Muscle of arm (tissue), 14 donors: ENCODE results near the gene ASTN1. TPM values are rescaled to one million over a fixed set of nuclear protein-coding genes. Genes with fewer than 3 reads are reported as not detected.

Experiments
- DNase-seq: peaks from one replicate; pipeline ENCODE4 v3.0.0-alpha.2; 2013
- long read RNA-seq, 11 donors: transcript quantifications; one replicate each; lab custom pipeline, GENCODE V29; 2026
- polyA plus RNA-seq, 12 donors: library from polyadenylated mRNA; unstranded; fragments of 120-200 nt; gene quantifications; one replicate each; pipeline ENCODE4 v1.2.1, GENCODE V29; 2013; ENCODE audit not compliant: insufficient read length in 12 of 12

Gene ASTN1
- 1 to 10 TPM in 11 of 12 donors, not detected in 1; 4.5 to 8.9 (median 6.2) TPM for polyA plus RNA-seq
- long read RNA-seq, donor 1, partial matches to known transcripts, result 0 of 1 reads
- long read RNA-seq, donor 1, other reads (novel, unspliced or antisense), result 0 of 1 reads
- long read RNA-seq, donor 2, result 0 reads
- long read RNA-seq, donor 3, result 0 reads
- long read RNA-seq, donor 4, result 0 reads
- long read RNA-seq, donor 5, result 0 reads
- long read RNA-seq, donor 6, result 0 reads
- long read RNA-seq, donor 7, result 0 reads
- long read RNA-seq, donor 8, result 0 reads
- long read RNA-seq, donor 9, result 0 reads
- long read RNA-seq, donor 10, result 0 reads
- long read RNA-seq, donor 11, result 0 reads

DNA sequence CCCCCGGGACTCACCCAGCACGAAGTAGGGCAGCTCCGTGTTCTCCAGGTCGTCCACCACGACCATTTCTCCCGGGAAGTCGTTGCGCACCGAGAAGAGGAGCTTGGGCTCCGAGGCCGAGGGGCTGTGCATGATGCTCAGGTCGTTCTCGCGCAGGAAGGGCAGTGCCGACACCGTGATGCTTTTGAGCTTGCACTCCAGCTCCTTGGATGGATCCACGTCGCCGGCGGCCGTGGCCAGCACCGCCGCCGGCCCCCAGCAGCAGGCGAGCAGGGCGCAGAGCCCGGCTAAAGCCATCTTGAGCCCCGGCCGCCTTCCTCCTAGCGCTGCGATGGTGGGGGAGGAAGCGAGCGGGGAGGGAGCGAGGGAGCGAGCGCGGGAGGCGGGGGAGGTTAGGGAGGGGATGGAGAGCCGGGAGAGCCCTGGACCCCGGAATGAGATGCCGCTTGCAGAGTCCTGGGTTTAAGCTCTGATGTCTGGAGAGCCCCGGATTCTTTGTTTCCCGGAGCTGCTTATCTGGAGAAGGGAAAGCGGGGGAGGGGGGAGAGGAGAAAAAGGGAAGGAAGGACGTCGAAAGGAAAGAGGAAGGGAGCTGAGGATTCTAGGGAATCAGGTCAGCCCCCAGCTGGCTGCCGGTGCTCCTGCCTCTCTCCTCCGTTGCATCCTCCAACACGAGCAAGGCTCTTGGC lies at the start of gene ASTN1:
ASTN1 (minus strand) TSS at position 333 of the 689 bp plus-strand sequence; CDS start at position 297, 36 bp downstream.
- no peak for DNase-seq

DNA sequence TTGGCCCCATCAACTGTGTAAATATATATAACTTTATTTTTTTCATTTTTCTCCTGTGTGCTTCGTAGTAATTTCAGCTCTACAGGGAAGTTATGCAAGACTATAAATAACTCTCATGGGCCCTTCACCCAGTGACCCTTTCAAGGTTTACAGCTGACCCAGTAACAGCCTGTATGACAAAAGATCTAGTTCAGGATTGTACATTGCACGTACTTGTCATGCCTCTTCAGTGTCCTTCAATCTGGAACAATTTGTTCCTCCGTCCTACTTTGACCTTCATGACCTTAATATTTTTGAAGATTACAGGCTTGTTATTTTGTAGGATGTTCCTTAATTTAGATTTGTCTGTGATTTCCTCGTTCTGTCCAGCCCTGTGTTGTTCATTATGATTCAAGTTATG lies 46.7 kb upstream of the ASTN1 start:
- DNase-seq, result no peak

DNA sequence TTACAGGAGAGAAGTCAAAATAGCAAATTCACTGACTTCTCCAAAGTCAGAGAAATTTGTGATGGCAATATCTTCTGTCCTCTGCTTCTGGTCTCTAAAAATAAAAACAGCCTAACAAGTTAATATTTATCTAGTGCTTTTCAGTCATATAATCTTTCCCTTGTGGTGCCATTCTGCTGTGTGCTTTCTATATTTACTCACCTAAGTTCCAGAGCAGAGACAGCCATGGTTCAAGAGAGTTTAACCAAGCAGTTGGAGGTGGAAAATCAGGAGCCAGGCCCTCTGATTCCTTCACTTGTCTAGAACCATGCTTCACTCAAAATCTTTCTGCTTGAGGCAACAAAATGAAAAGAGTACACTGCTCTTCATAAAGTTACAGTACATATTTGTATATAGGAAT lies 45.6 kb upstream of the ASTN1 start:
- DNase-seq, result no peak

DNA sequence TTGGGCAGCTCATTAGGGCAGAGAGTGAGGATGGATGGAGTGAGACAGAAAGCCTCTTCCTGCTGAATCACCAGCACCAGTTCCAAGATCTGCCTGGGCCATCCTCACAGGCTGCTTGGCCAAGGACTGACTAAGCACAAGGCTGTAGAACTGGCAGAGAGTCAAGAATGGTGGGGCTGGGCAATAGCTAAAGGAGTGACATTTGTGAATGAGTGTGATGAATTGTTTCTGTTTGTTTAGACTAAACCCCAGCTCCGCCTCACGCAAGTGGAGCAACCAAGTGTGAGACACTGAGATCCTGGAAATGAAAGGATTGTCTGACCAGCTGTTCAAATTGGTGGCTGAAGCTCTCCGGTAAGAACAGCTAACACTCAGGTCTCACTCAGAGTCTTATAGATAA lies 44.8 kb upstream of the ASTN1 start:
- DNase-seq, result peak; percentile 20

DNA sequence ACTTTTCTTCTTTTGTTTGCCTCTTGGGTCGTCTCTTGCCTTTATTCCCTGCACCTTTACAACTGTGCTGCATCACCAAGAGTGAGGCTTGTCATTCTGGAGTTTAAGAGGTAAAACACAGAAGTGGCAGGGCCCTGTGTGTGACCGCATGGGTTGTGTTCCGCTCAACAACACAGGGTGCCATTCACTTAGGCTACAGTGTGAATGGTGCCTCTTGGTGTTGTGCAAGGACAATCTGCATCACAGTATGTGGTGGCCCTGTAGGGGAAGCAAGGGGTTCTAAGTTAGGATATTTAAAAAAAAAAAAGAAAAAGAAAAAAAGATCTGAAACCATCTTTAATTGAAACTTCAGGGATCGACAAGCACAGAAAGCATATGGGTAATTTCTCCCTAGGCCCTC lies 44.4 kb upstream of the ASTN1 start:
- DNase-seq, result no peak

DNA sequence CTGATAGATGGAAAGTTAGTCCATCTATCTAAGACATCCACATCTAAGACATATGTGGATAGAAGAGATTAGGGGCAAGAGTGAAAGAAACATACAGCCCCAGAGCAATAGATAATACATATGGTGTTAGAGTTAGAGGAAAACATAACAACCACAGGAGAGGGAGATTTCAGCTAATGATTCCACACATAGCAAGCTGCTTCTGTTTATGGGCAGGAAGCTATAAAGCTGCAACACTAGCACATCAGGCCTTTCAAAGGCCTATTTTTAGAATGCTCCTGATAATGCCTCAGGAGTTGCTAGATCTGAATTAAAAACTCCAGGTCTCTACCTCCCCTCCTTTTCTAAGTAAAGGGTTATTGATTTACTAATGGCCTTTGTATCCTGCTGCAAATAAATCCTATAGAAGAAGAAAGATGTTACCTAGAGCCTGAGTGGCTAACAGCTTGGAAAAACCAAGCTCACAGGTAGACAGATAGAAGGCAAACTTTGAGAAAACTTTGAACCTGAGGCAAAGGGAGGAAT lies 42.4 kb upstream of the ASTN1 start:
- DNase-seq, result no peak

DNA sequence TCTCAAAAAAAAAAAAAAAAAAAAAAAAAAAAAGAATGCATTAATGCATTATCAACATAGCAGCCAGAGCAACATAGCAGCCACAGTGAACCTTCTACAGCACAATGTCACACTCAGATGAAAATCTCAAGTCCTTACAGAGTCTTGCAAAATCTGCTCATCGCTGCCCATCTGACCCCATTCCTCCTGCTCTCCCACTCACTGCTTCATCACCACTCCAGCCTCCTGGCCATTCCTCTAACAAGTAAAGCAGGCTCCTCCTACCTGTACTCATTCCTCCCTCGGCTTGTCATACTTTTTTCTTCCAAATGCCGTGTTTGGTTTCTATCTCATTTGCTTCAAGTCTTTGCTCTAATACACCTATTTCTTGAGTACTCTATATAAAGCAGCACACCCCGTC lies 35.8 kb upstream of the ASTN1 start:
- no peak for DNase-seq

DNA sequence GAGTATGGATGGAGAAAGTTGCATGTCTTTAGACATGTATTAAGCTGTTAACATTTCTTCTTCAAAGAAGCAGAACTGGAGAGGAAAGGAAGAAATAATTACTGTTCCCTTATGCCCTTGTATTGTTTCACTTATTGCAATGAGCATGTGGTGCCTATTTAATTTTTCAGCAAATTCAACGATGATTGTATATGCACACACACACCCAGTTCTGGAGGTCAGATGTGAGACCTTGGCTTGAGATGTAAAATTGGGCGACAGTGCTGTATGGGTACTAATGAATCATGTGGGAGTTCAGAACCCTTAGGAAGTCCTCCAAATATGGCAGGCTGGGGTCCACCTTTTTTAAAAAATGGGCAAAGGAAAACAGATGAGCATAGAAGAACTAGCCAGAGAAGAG lies 33.7 kb upstream of the ASTN1 start:
- DNase-seq, result no peak

DNA sequence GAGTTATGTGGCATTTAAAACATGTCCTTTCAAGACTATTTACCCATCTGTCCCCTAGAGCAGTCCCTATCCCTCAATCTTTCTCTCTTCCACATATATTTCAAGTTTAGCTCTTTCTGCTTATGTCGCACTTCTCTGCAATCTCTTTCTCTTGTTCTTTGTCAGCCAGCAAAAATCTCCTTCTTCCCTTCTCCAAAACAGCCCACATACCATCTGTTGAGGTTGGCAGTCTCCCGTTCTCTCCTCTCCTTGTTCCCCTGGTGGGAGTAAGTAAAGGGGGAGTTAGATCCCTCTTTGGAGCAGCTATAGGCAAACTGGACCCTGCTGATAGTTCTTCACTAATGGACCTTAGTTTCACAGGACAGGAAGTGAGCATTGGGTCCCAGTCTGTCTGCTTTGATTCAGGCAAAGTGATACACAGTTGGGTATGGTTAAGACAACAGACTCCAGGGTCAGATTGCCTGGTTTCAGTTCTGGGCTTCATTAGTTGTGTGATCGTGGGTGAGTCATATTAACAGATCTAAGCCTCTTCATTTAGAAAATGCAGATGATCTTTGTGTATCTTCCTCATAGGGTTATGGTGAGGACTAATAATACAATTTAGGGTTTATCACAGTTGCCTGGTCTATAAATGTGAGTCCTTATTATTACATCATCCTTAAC lies 25.9 kb upstream of the ASTN1 start:
- no peak for DNase-seq

DNA sequence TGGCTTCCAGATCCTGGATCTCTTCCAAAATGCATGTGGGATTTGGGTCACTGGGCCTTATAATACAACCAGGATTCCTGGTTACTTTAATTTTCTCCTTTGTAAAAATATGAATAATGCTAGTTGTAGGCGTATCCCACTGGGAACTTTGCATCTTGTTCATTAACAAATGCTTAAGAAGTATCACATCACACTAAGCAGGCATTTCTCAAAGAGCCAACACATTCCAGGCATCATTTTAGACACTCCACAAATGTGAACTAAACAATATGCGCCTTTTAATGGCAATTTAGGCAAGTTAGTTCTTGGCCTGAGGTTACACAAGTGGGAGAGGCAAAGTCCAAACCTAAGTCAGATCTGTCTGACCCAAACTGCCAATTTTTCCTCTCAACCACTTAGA lies 22.1 kb upstream of the ASTN1 start:
- DNase-seq, result no peak

DNA sequence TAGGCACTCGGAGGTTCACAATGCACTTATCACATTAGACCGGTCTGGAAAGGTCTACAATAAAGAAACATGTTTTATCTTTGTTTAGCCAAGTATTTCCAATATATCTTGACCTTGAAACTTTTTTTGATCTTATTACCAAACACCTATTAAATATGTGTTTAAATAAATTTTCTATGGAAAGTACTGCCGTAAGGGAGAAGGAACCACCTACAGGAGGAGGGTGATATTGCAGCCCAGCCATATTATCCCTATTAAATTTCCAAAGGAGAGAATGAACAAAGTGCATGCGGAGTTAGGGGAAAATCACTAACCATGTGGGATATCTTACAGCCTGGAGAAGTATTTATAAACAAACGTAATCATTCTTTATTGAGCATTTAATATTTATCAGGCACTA lies 20.7 kb upstream of the ASTN1 start:
- no peak for DNase-seq

DNA sequence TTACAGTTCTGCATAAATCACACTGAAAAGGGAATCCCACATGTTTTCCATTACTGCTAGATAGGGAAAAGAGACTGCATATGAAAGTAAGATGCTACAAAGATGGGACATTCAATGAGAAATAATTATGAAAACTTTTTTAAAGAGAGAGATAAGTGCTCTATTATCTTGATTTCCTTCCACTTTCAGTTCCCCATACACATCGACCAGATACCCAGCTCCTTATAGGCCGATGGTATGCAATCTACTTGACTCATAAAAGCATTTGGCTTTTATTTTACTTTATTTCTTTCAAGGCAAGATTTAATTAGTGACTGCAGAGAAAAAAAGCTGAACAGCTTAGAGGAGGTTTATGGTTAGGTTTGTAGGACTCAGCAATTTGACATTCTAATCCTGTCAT lies 19.3 kb upstream of the ASTN1 start:
- DNase-seq, result no peak

DNA sequence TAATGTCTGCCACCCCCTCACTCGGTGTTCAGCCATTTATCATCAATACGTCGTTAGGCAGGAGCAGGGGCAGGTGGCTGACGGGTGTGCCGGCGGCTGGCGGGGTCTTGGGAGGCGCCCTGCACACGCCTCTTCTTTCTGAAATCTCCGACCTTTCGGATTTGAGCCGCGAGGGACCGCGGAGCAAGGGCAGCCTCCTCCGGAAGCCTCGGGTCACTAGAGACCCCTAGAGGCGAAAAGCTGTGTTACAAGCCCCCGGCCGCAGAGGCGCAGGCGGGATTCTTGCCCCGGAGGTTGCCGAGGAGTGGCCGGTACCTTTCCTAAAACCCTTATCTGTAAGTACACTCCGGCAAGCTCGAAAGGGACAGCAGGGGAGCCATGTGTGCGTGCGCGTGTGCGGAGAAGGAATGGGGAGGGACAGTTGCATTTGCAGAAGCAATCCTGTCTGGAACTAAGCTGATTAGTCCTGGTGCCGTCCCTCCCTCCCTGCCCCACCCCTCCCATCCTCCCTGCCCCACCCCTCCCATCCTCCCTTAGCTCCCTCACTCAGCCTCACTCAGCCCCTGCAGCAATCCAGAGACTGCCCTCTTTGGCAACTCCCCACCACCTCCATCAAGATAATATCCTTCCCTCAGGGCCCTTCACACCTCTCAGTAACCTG lies 17.2 kb upstream of the ASTN1 start:
- peak; percentile 62 for DNase-seq

DNA sequence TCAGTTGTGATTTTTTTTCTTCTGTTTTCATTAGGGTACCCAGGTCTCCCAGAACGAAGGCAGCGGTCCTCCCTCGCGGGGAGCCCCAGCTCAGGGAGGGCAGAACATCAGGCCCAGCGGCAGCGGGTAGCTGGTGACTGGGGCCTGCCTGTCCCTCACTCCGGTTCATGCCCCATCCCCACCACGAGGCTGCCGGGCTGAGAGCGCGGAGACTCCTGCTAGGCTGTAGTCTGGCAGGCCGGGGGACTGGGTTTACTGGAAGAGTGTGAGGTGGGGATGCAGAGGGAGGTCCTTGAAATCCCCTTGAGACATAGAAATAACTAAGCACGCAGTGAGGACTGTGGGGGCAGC lies 16.7 kb upstream of the ASTN1 start:
- DNase-seq, result no peak

DNA sequence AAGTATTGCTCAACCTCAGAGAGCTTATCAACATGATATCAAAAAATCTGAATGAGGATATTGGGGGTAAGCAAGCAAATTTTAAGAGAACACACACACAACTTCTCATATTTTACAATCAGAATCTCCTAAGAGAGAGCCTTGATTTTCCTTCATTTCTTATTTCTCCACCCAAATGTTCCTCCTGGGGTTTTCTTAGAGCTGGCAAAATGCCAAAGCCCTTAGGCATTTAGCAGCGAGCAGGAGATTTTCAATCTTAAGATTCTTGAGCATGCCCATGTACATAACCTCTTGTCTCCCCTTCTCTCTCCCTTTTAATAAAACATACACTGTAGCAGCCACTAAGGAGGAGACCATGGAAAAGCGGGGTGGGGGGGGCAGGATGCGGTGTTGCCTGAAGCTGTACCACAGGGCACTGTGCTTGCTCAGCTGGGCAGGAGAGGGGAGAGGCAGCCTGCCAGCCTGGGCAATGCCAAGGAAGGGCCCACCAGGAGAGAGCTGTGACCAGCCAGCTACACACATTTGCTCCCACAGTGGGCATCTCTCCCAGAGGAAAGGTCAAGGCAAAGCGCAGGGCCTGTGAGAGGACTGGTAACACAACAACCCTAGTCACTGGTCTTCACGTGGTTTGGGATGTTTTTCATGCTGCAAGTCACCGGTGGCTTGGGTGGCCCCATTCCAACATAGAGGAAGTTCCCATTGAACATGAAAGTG lies 10.6 kb upstream of the ASTN1 start:
- no peak for DNase-seq

DNA sequence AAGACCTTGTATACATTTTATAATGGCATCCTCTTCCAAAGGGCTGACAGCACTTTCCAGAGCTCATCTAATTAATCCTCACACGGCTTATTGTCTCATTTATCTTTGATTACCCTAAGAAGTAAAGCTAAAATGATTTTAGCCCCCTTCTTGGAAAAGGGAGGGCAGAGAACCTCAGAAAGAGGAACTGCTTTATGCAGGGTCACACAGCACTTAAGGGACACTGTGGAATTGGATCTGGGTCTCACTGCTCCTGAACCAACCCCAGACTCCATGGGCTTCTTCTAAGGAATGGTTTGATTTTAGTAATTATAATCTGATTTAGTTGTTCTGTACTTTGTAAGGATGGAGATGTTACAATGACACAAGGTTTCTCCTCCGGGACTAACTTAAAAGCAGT lies 9.5 kb upstream of the ASTN1 start:
- DNase-seq, result no peak

DNA sequence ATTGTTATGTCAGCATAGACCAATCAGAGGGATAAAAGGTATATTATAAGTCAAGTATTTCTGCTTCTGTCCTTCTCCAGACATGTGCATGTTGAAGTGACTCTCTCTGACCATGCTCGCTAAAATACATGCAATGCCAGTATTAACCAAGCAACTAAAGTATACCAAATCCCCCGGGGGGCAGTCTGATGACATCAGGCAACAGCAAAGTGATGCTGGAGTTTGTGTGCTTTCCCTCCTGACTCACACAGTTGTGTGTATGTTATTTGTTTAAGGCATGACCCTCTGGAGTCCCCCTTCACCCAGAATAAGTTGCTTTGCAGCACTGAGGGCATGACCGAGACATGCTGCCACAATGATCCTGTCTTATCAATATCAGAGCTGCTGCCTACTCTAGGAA lies 8.4 kb upstream of the ASTN1 start:
- no peak for DNase-seq

DNA sequence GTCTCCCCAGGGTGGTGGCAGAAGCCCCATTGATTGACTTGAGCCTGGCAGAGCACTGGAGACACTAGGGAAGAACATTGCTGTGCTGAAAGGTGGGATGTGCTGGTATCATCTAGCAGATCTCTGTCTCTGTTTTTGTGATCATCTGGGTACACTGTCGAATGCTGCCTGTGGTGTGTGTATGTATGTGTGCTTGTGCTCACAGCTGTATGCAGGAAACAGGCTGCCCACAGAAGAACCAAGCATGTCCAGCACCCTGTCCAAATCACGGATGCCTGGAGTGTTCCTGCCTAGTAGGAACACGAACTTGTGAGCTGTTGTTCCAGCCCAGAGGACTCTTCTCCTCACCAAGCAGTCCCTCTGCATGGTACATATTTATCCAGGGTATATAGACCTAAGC lies 7.8 kb upstream of the ASTN1 start:
- DNase-seq, result no peak

DNA sequence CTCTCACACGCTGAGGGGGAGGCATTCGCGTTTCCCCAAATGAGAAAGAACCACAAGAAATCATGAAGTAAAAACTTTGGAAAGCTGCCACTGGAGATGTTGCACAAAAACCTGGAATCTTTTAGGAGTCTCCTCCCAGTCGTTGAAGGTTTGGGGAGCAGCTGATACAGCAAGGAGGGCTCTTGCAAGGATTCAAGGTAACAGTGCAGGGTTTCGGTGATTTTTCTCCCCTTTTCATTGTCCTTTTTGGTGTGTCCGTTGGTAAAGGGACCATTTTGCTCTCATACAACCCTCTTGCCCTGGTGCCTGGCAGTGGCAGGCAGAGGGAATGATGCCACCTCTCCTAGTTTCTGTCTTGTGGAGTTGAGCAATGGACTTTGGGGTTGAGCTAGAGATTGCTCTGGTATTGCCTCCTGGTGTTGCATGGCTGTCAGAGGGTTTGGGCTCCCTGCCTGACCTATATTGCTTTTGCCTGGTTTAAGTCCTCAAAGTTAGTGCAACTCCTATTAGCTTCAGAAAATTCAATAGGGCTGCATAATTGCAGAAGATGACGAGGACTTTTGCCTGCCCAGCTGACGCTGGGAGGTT lies 7.1 kb upstream of the ASTN1 start:
- DNase-seq, result no peak

DNA sequence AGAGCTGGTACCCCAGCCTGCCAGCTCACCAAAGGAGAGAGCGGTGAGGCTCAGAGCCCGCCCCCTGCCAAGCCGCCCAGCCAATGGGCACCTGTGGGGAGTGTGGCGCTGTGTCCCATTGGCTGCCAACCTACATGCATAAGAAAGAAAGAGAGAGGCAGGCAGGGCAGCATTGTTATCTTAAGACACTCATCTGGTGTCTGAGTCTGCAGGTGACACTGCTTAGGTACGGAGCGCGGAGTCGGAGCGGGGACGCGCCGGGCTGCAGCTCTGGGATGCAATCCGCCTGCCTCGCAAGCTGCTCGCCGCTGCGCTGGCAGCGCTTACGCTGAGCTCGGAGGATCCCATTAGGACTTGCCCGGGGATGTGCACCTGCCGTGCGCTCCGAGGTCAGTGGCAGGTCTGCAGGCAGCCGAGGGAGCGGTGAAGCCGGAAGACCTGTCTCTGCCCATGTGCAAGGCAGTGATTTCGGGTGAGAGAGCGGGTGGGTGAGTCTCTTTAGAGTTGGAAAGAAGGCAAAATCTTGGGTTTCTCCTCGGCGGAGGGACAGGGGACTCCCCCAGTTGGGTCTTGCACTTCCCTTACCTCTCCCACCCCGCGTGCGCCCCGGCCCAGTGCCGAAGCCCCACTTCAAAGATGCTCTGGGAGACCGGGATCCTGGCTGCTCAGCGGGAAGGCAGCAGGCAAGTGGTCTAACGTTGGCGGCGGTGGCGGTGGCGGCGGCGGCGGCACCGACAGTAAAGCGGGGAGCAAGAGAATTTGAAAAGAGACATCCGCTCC lies 6.4 kb upstream of the ASTN1 start, which contains the start of gene BRINP2:
BRINP2 (plus strand) TSS at position 203 of the 780 bp plus-strand sequence. CDS start 58,919 bp downstream, outside the sequence.
- DNase-seq, result peak; percentile 14
